ENCODE results near the gene PPP2R2B.

PPP2R2B gene

GRCh38 chr5:146785065-146785464 is 93.5 kb downstream of the PPP2R2B start:
- no peak for DNase-seq (ENCODE audit: low read depth, low spot score)

GRCh38 chr5:146781157-146781556 is 97.4 kb downstream of the PPP2R2B start:
- DNase-seq (ENCODE audit: low read depth, low spot score): no peak

GRCh38 chr5:146779211-146779869 is 99.2 kb downstream of the PPP2R2B start:
- DNase-seq (ENCODE audit: low read depth, low spot score): no peak

GRCh38 chr5:146778795-146779194 is 99.8 kb downstream of the PPP2R2B start:
- DNase-seq (ENCODE audit: low read depth, low spot score): no peak

- no peak for DNase-seq (ENCODE audit: low read depth, low spot score)
Observed at GRCh38 chr5:146778261-146778660, 100.3 kb downstream of the PPP2R2B start.

GRCh38 chr5:146772881-146773466 is 105.6 kb downstream of the PPP2R2B start:
- DNase-seq (ENCODE audit: low read depth, low spot score): no peak

GRCh38 chr5:146770980-146771379 is 107.6 kb downstream of the PPP2R2B start:
- no peak for DNase-seq (ENCODE audit: low read depth, low spot score)

- DNase-seq (ENCODE audit: low read depth, low spot score): no peak
Observed at GRCh38 chr5:146770546-146770945, 108.0 kb downstream of the PPP2R2B start.

- no peak for DNase-seq (ENCODE audit: low read depth, low spot score)
Observed at GRCh38 chr5:146767534-146767933, 111.0 kb downstream of the PPP2R2B start.

GRCh38 chr5:146766013-146766412 is 112.5 kb downstream of the PPP2R2B start:
- no peak for DNase-seq (ENCODE audit: low read depth, low spot score)

GRCh38 chr5:146765089-146765832 is 113.3 kb downstream of the PPP2R2B start:
- DNase-seq (ENCODE audit: low read depth, low spot score): no peak

GRCh38 chr5:146762830-146763229 is 115.7 kb downstream of the PPP2R2B start:
- DNase-seq (ENCODE audit: low read depth, low spot score): no peak

GRCh38 chr5:146761811-146762210 is 116.7 kb downstream of the PPP2R2B start:
- no peak for DNase-seq (ENCODE audit: low read depth, low spot score)

- no peak for DNase-seq (ENCODE audit: low read depth, low spot score)
Observed at GRCh38 chr5:146758938-146759337, 119.6 kb downstream of the PPP2R2B start.

GRCh38 chr5:146758076-146758475 is 120.5 kb downstream of the PPP2R2B start:
- DNase-seq (ENCODE audit: low read depth, low spot score): no peak

GRCh38 chr5:146756546-146756945 is 122.0 kb downstream of the PPP2R2B start:
- no peak for DNase-seq (ENCODE audit: low read depth, low spot score)

- no peak for DNase-seq (ENCODE audit: low read depth, low spot score)
Observed at GRCh38 chr5:146755793-146756192, 122.8 kb downstream of the PPP2R2B start.

- DNase-seq (ENCODE audit: low read depth, low spot score): no peak
Observed at GRCh38 chr5:146754621-146755020, 123.9 kb downstream of the PPP2R2B start.

GRCh38 chr5:146753641-146754040 is 124.9 kb downstream of the PPP2R2B start:
- no peak for DNase-seq (ENCODE audit: low read depth, low spot score)

- DNase-seq (ENCODE audit: low read depth, low spot score): peak; percentile 4
Observed at GRCh38 chr5:146751781-146752401, 126.7 kb downstream of the PPP2R2B start.

- DNase-seq (ENCODE audit: low read depth, low spot score): no peak
Observed at GRCh38 chr5:146751054-146751453, 127.5 kb downstream of the PPP2R2B start.

- no peak for DNase-seq (ENCODE audit: low read depth, low spot score)
Observed at GRCh38 chr5:146748533-146748932, 130.0 kb downstream of the PPP2R2B start.

All from activated CD4-positive, CD25-positive, alpha-beta regulatory T cell treated with anti-CD3 and anti-CD28 coated beads, Interleukin-2, amount 50 U/mL, for 16 hours (primary cell).